Right atrium auricular region (tissue), 2 donors: ENCODE data around the gene KCNQ1. TPM values are rescaled to one million over a fixed set of nuclear protein-coding genes. Genes with fewer than 3 reads are reported as not detected.

Source experiments
- DNase-seq: peaks from one replicate; pipeline ENCODE4 v3.0.0-alpha.2; 2019; ENCODE audit warnings: low spot score
- H3K27ac ChIP-seq, 2 donors: fragments of 200-600 bp; sonication (generic); 1 replicate in 1 of 2; 2 replicates in 1 of 2; pipeline ENCODE4 v1.5.1; 2016 to 2019
- H3K27me3 ChIP-seq, 2 donors: fragments of 200-600 bp; sonication (generic); one replicate each; pipeline versions ENCODE4 v1.5.1 to v1.6.0; 2017 to 2019
- H3K36me3 ChIP-seq: fragments of 200-600 bp; sonication (generic); one replicate; pipeline ENCODE4 v1.5.1; 2016
- H3K4me1 ChIP-seq, 2 donors: fragments of 200-600 bp; sonication (generic); one replicate each; pipeline versions ENCODE4 v1.5.1 to v1.6.0; 2017 to 2019
- H3K4me3 ChIP-seq, 2 donors: fragments of 200-600 bp; sonication (generic); 1 replicate in 1 of 2; 2 replicates in 1 of 2; pipeline ENCODE4 v1.5.1; 2017 to 2019; ENCODE audit warnings: mild to moderate bottlenecking in 1 of 2, moderate library complexity in 1 of 2
- H3K9me3 ChIP-seq, 2 donors: fragments of 200-600 bp; sonication (generic); one replicate each; pipeline ENCODE4 v1.5.1; 2019
- CTCF ChIP-seq, 2 donors: fragments of 200-600 bp; sonication (generic); IDR thresholded peaks; one replicate each; pipeline ENCODE4 v1.5.1; 2019; ENCODE audit warnings: antibody characterized with exemption in 2 of 2
- total RNA-seq, 2 donors: library from RNA; depleted of rRNA; stranded (reverse); fragments of >200 nt; gene quantifications; one replicate each; pipeline ENCODE4 v1.1.0, GENCODE V29; 2016

Gene KCNQ1
- total RNA-seq, 2 donors from 2014 or later = 12.7 to 25.1 TPM

GRCh38 chr11:2765491-2765890 is 320.7 kb downstream of the KCNQ1 start:
- TF ChIP-seq CTCF (IDR thresholded peaks at IDR 0.05) = no peak
- Histone ChIP-seq H3K4me3 (no peak overlapping the region), H3K4me1 (no peaks in the 10 kb centered on the region), H3K36me3 (no peaks in the 10 kb centered on the region), H3K27me3 (no peaks in the 10 kb centered on the region), H3K27ac (no peak overlapping the region), H3K9me3 (no peaks in the 10 kb centered on the region)
- no peak for DNase-seq

GRCh38 chr11:2766166-2766565 is 321.4 kb downstream of the KCNQ1 start:
- H3K4me3 ChIP-seq = no peak overlapping the region
- peak; percentile 44 for DNase-seq
- H3K27me3 ChIP-seq = no peaks in the 10 kb centered on the region
- TF ChIP-seq CTCF (IDR thresholded peaks at IDR 0.05) = no peak
- no peaks in the 10 kb centered on the region for H3K4me1 ChIP-seq
- no peak overlapping the region for H3K27ac ChIP-seq
- no peaks in the 10 kb centered on the region for H3K36me3 ChIP-seq
- no peaks in the 10 kb centered on the region for H3K9me3 ChIP-seq

GRCh38 chr11:2767071-2767470 is 322.3 kb downstream of the KCNQ1 start:
- Histone ChIP-seq H3K4me1 (no peaks in the 10 kb centered on the region), H3K4me3 (no peak overlapping the region), H3K36me3 (no peaks in the 10 kb centered on the region), H3K27ac (no peak overlapping the region), H3K27me3 (no peaks in the 10 kb centered on the region), H3K9me3 (no peaks in the 10 kb centered on the region)
- no peak for TF ChIP-seq CTCF (IDR thresholded peaks at IDR 0.05)
- DNase-seq = no peak

- no peak for TF ChIP-seq CTCF (IDR thresholded peaks at IDR 0.05)
- Histone ChIP-seq H3K4me3 (no peak overlapping the region), H3K27me3 (no peaks in the 10 kb centered on the region), H3K36me3 (no peaks in the 10 kb centered on the region), H3K27ac (no peak overlapping the region), H3K4me1 (no peaks in the 10 kb centered on the region), H3K9me3 (no peaks in the 10 kb centered on the region)
- DNase-seq = no peak
Observed at GRCh38 chr11:2767801-2768200, 323.0 kb downstream of the KCNQ1 start.

GRCh38 chr11:2768471-2769408 is 323.9 kb downstream of the KCNQ1 start:
- TF ChIP-seq CTCF (IDR thresholded peaks at IDR 0.05) = no peak
- Histone ChIP-seq H3K4me3 (no peak overlapping the region), H3K27ac (no peak overlapping the region), H3K36me3 (no peaks in the 10 kb centered on the region), H3K27me3 (no peaks in the 10 kb centered on the region), H3K4me1 (no peaks in the 10 kb centered on the region), H3K9me3 (no peaks in the 10 kb centered on the region)
- DNase-seq = peak; percentile 34
